HG03469 (cell line): ENCODE data around the gene UBE2V1.
A peak's percentile ranks its signal among the peaks of the same experiment; 100 is the strongest.
"Not testable (repeated sequence)": the region's sequence is repeated elsewhere in the genome, so short reads cannot be mapped to it uniquely, and the experiment has no call there.

Source experiments
- ATAC-seq: cut with Tn5 transposase; IDR thresholded peaks from one replicate; pipeline ENCODE4 v1.9.1; 2021; ENCODE audit warnings: mild to moderate bottlenecking, moderate library complexity, moderate number of reproducible peaks; ENCODE audit not compliant: unreplicated experiment

Gene UBE2V1

GRCh38 chr20:50115591-50116367 is 2.8 kb upstream of the UBE2V1 start:
- ATAC-seq, result peak; percentile 54

GRCh38 chr20:50115041-50115512 is 2.1 kb upstream of the UBE2V1 start:
- ATAC-seq, result no peak

- no peak for ATAC-seq
Observed at GRCh38 chr20:50113420-50114224, 672 bp upstream of the UBE2V1 start.

- ATAC-seq, result no peak
Observed at GRCh38 chr20:50111829-50112495, 988 bp downstream of the UBE2V1 start.

GRCh38 chr20:50111120-50111828 is 1.7 kb downstream of the UBE2V1 start:
- ATAC-seq, result no peak

DNA sequence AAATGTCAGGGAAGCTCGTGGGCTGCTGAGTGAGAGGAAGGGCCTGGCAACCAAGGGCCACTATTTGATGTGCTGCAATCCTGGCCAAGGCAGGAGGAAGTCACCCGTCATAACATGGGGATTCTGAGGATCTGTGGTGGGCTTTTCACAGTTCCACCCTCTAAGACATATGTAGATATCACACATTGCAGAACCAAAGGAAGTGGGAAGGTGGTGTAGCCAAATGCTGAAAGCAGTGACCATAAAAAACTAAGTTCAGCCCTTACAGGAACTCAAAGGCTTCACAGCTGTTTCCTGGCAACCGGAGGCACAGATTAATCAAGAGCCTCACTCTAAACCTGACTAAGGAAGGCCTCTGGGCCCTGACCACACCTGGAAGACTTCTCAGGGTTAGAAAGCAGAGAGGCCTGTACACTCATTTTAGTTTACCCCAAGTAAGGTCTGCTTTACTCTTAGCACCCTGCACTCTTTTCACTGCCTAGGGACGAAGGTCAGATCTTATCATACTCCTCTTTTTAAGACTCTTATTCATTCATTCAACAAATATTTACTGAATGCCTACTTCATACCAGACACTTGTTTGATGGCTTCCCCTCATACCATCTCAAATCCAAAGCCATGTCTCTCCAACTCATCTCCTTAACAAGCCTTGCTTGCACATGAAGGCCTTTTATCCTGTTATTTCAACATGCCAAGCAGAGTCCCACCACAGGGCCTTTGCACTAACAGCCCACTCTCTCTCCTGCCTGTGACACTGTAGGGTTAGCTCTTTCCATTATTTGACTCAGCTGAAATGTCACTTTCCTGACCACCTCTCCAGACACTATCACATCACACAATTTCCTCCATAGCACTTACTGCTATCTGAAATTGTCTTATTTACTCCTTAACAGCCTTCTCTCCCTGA is 2.6 kb downstream of the UBE2V1 start:
- no peak for ATAC-seq

DNA sequence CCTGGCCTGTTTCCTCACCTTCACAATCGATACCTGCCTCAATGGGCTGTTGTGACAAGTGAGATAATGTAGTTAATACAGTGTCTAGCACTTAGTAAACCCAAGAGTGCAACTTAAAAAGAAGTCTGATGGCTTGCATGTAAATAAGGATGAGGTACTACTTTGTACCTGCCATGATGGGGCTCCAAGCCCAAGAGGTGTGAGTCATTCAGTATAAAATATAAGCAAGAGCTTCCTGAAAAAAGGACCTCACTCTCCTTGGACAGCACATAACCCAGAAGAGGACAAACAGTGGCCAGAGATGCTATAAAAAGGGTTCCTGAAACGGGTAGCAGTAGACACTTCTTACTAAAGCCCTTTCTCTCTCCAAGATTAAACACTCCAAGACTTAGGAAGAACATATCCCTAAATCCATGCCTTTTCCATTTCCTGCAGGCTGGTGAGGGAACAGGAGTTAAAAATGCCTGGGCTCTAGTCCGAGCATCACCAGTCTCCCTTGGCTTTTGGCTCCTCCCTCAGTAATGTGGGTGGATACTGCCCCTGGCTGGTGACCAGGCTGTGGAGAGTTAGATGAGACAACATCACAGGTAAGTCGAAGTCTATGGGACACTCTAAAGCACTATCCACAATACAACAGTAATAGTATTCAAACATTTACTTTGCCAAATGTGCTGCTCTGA is 4.3 kb downstream of the UBE2V1 start:
- ATAC-seq, result no peak

DNA sequence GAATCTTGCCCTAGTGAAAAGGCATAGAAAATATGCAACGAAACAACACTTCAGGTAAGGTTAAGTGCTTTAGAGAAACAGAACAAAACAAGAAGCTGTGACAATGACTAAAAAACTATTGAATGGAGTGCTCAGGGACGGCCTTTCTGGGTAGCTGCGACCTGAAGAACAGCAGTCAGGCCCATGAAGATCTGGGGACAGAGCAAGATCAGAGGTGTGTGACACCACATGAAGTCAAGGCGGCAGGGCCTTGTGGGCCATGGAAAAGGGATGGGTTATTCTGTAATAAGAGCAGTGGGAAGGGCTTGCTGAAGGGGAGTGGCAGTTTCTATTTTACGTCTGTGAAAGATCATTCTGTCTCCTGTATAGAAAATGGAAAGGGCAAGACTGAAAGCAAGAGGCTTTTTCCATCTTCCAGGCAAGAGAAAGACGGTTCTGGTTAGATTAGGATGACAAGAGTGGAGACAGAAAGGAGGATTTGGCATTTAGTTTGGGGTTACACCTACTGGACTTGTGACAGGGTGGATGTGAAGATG is 5.1 kb downstream of the UBE2V1 start:
- ATAC-seq, result no peak

DNA sequence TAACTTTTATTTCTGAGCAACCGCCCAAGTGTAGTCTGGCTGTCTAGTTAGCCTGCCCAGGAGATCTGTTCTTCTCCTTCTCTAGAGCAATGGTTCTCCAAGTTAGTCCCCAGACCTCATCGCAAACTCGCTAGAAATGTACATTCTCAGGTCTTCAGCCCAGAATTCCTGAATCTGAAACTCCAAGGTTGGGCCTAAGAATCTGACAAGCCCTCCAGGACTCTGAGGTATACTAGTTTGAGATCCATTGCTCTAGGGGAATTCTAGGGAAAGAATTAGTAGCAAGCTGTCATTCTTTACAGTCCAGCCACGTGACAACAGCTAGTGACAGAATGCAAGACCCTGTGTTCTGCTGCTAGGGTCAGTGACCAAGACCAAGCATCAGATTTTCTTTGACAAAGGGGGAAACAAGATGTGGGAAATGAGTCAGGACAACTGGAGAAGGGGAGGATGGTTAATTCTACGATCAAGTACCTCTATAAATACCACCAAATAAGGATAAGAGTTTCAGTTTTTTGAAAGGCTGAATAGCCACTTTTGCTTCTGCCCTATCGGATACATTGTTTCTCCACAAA is 5.8 kb downstream of the UBE2V1 start:
- ATAC-seq, result no peak

- not testable (repeated sequence) for ATAC-seq
Observed at GRCh38 chr20:50106669-50107068, 6.3 kb downstream of the UBE2V1 start.

DNA sequence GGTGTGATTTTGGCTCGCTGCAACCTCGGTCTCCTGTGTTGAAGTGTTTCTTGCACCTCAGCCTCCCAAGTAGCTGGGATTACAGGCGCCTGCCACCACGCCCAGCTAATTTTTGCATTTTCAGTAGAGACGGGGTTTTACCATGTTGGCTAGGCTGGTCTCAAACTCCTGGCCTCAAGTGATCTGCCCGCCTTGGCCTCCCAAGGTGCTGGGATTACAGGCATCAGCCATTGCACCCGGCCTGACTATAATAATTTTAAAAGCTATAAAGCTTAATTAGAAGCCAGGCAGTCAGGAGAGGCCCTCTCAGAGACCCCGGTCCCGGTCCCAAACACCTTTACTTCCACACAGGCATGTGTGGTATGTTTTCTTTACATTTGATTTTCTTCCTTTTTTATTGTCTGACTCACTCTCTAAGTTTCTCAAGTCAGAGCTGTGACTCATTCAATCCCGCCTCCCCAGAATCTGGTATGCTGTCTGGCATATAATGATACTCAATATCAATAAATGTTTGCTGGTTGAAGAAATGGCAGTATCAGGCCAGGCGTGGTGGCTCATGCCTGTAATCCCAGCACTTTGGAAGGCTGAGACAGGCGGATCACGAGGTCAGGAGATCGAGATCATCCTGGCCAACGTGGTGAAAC is 9.4 kb downstream of the UBE2V1 start:
- ATAC-seq, result not testable (repeated sequence)

DNA sequence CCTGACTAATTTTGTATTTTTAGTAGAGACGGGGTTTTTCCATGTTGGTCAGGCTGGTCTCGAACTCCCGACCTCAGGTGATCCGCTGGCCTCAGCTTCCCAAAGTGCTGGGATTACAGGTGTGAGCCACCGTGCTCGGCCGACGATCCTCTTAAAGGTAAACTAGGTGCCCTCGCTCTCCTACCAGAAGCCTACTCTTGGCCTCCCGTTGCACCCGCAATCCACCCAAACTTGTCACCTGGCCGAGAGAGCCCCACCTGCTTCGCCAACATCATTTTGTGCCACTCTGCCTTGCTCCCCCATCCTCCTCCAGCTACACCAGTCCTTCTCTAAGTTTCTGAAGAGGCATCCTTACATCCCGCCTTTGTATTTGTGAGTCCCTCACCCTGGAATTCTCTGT is 10.4 kb downstream of the UBE2V1 start:
- not testable (repeated sequence) for ATAC-seq

- no peak for ATAC-seq
Observed at GRCh38 chr20:50101887-50102286, 11.1 kb downstream of the UBE2V1 start.

DNA sequence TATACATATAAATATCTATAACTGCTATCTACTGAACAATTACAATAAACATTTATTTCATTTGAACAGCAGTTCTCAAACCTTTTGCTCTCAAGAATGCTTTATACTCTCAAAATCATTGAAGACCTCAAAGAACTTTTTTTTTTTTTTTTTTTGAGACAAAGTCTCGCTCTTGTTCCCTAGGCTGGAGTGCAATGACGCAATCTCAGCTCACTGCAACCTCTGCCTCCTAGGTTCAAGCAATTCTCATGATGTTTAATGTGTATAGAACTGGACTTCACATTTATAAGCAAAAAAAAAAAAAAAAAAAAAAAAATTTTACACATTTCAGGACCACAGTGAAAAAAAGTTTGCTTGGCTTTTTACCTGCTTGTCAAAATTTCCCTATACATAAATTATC is 11.7 kb downstream of the UBE2V1 start:
- ATAC-seq, result no peak

DNA sequence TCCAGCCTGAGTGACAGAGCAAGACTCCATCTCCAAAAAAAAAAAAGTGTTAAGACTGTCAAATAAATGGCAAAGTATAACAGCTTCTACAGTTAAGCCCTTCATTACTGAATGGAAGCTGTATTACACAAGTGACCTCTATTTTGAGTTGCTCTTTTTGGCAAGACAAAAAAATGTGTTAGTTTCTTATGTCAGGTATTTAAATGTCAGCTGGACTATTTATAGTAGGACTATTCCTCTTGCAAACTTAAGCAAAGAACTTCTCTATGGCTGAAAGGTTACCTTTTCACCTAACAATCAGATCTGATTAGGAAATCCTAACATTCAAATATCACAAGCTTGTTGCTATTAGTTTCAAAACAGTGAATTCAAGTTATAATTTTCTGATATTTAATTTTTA is 12.4 kb downstream of the UBE2V1 start:
- no peak for ATAC-seq

DNA sequence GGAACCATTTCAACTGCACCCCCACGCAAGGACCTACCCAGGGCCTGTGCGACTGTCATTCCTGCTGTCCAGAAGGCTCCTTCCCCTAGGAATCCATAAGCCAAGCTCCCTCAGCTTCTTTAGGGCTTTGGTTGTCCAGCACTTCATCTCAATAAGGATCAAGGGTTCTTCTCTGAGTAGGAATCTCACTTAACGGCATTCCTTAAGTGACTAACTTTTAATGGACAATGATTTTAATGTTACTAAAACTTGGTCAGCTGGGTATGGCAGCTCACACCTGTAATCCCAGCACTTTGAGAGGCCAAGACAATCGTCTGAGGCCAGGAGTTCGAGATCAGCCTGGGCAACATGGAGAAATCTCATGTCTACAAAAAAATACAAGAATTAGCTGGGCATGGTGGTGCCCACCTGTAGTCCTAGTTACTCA is 13.4 kb downstream of the UBE2V1 start:
- no peak for ATAC-seq

DNA sequence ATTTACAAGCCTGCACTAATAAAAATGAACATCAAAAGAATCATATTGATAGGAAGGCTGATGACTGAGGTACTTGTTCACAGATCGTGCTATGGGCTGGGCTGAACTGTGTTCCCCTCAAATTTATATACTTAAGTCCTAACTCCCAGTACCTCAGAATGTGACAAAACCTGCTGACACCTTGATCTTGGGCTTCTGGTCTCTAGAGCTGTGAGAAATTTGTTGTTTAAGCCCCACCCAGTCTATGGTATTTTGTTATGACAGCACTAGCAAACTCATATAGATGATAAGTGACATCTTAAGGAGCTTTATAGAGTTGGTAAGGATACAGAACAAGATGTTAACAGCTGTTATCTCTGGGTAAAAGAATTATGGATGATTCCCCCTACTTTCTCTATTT is 13.8 kb downstream of the UBE2V1 start:
- ATAC-seq, result no peak

- ATAC-seq, result no peak
Observed at GRCh38 chr20:50098259-50098658, 14.7 kb downstream of the UBE2V1 start.
